ENCODE measurements around the gene ZNF18. TPM values are rescaled to one million over a fixed set of nuclear protein-coding genes. Genes with fewer than 3 reads are reported as not detected.

The ZNF18 gene
- total and polyA plus RNA-seq, 2 of the 13 experiments (the other 11 are each of a cell fraction or from before 2014, with no cell fraction given) = 2.4 to 5.4 TPM

- TF ChIP-seq MTERF4 (CRISPR knock-in tag; IDR thresholded peaks at IDR 0.05) (no peak), ZSCAN21 (CRISPR knock-in tag; IDR thresholded peaks at IDR 0.05; ENCODE audit: borderline replicate concordance) (no peak), ZBTB46 (CRISPR knock-in tag; IDR thresholded peaks at IDR 0.05; ENCODE audit: borderline replicate concordance) (no peak), ZNF703 (CRISPR knock-in tag; IDR thresholded peaks at IDR 0.05; ENCODE audit: borderline replicate concordance) (no peak), ZNF367 (CRISPR knock-in tag; IDR thresholded peaks at IDR 0.05; ENCODE audit: borderline replicate concordance) (no peak), PHB2 (IDR thresholded peaks at IDR 0.05; ENCODE audit: partially characterized antibody) (no peak), SOX5 (CRISPR knock-in tag; IDR thresholded peaks at IDR 0.05; ENCODE audit: borderline replicate concordance) (no peak), ZNF687 (CRISPR knock-in tag; IDR thresholded peaks at IDR 0.05) (no peak), TFDP1 (CRISPR knock-in tag; IDR thresholded peaks at IDR 0.05; ENCODE audit: borderline replicate concordance) (no peak), CBX1 (IDR thresholded peaks at IDR 0.05; ENCODE audit: low read depth) (no peak), HNF4A (CRISPR knock-in tag; IDR thresholded peaks at IDR 0.05) (0 out of 2 replicates have a peak, but pooled peaks have one; percentile 32), ZNF224 (CRISPR knock-in tag; IDR thresholded peaks at IDR 0.05) (no peak), FOSL2 (CRISPR knock-in tag; IDR thresholded peaks at IDR 0.05) (peak; percentile 30; the same call in 1 of the 2 replicates), ZNF552 (CRISPR knock-in tag; IDR thresholded peaks at IDR 0.05; ENCODE audit: borderline replicate concordance) (no peak), TRIM24 (CRISPR knock-in tag; IDR thresholded peaks at IDR 0.05) (no peak), CBX2 (IDR thresholded peaks at IDR 0.05; ENCODE audit: low read depth, low read length) (no peak), CBX2 (CRISPR knock-in tag; IDR thresholded peaks at IDR 0.05; ENCODE audit: low read depth) (no peak), GPN1 (CRISPR knock-in tag; IDR thresholded peaks at IDR 0.05; ENCODE audit: borderline replicate concordance) (no peak), ZNF768 (CRISPR knock-in tag; IDR thresholded peaks at IDR 0.05) (no peak), TCF7 (IDR thresholded peaks at IDR 0.05; ENCODE audit: low read depth) (0 out of 2 replicates have a peak, but pooled peaks have one; percentile 12), GFI1 (CRISPR knock-in tag; IDR thresholded peaks at IDR 0.05; ENCODE audit: borderline replicate concordance) (peak; percentile 50; the same call in 1 of the 2 replicates)
These were observed 68.8 kb downstream of the ZNF18 start (continued) for GRCh38 chr17:11928436-11928835.

Measured in HepG2 (cell line).